ENCODE measurements around the gene NEK7.

NEK7 gene

DNA sequence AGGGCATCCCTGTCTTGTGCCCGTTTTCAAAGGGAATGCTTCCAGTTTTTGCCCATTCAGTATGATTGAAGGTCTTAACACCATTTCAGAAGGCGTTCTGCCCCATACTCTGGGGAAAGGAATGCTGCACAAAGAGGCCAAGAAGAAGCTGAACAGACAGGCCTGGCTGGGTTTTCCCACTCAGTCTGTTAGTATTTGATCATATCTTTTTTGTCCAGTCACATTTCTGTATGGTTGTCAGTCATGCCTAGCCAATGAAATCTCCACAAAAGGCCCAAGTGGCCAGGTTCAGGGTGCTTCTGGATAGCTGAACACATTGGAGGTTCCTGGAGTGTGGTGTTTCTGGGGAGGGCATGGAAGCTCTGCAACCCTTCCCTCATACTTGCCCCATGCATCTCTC is 72.1 kb downstream of the NEK7 start:
- Histone ChIP-seq H3F3A (ENCODE audit: insufficient read depth, low read length) (no peaks in the 10 kb centered on the region), H3K27me3 (ENCODE audit: insufficient read depth, low read length) (no peaks in the 10 kb centered on the region)

DNA sequence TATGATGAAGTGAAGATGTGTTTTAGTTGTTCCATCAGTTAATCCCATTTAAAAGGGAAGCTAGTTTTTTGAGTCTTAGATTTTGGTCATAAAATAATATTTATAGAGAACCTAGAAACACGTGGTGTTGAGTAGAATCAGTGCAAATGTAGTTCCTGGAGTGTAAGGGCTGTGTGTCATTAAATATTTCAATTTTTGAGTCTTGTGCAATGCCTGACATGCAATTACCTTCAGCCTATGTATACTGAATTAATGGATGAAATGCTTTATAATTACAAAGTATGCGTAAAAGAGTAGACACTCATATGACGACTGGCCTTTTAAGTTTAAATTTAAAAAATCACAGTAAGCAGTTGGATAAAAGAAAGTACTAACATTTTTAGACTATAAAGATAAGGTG is 75.0 kb downstream of the NEK7 start:
- no peaks in the 10 kb centered on the region for H3K9me2 ChIP-seq (ENCODE audit: low read depth, low read length)
- no peak overlapping the region for H2AFZ ChIP-seq (ENCODE audit: low read length)
- H3K9ac ChIP-seq (ENCODE audit: low read length): no peak overlapping the region
- H3K9me3 ChIP-seq (ENCODE audit: low read length): 0 out of 2 replicates have a peak, but pooled peaks cover 5% of the 10 kb centered on the region
- no peak overlapping the region for H3K4me2 ChIP-seq (ENCODE audit: low read length)
- H3K27ac ChIP-seq (ENCODE audit: low read depth, low read length, poor library complexity, severe bottlenecking): no peak overlapping the region
- no peaks in the 10 kb centered on the region for H4K20me1 ChIP-seq (ENCODE audit: insufficient read depth, low read length)
- no peaks in the 10 kb centered on the region for H3F3A ChIP-seq (ENCODE audit: insufficient read depth, low read length)
- H3K36me3 ChIP-seq (ENCODE audit: insufficient read depth, low read length): no peaks in the 10 kb centered on the region
- TF ChIP-seq EZH2 (IDR thresholded peaks at IDR 0.05; ENCODE audit: borderline replicate concordance, low read length): no peak
- TF ChIP-seq, protein P1, sequence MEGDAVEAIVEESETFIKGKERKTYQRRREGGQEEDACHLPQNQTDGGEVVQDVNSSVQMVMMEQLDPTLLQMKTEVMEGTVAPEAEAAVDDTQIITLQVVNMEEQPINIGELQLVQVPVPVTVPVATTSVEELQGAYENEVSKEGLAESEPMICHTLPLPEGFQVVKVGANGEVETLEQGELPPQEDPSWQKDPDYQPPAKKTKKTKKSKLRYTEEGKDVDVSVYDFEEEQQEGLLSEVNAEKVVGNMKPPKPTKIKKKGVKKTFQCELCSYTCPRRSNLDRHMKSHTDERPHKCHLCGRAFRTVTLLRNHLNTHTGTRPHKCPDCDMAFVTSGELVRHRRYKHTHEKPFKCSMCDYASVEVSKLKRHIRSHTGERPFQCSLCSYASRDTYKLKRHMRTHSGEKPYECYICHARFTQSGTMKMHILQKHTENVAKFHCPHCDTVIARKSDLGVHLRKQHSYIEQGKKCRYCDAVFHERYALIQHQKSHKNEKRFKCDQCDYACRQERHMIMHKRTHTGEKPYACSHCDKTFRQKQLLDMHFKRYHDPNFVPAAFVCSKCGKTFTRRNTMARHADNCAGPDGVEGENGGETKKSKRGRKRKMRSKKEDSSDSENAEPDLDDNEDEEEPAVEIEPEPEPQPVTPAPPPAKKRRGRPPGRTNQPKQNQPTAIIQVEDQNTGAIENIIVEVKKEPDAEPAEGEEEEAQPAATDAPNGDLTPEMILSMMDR (IDR thresholded peaks at IDR 0.05; ENCODE audit: low read length): no peak
- H3K79me2 ChIP-seq (ENCODE audit: insufficient read depth, low read length): no peaks in the 10 kb centered on the region
- H3K4me3 ChIP-seq (ENCODE audit: low read depth, low read length, poor library complexity, severe bottlenecking): no peak overlapping the region
- peaks cover 4% of the 10 kb centered on the region for H3K4me1 ChIP-seq (ENCODE audit: insufficient read depth, low read length, severe bottlenecking)
- H3K27me3 ChIP-seq (ENCODE audit: insufficient read depth, low read length): no peaks in the 10 kb centered on the region

More for the DNA sequence above, 72.1 kb downstream of the NEK7 start:
- no peak for TF ChIP-seq EZH2 (IDR thresholded peaks at IDR 0.05; ENCODE audit: borderline replicate concordance, low read length)
- TF ChIP-seq, protein P1 (IDR thresholded peaks at IDR 0.05; ENCODE audit: low read length): no peak
- Histone ChIP-seq H3K4me1 (ENCODE audit: insufficient read depth, low read length, severe bottlenecking) (no peaks in the 10 kb centered on the region), H3K9me2 (ENCODE audit: low read depth, low read length) (no peaks in the 10 kb centered on the region), H2AFZ (ENCODE audit: low read length) (no peak overlapping the region), H3K4me2 (ENCODE audit: low read length) (no peak overlapping the region), H3K79me2 (ENCODE audit: insufficient read depth, low read length) (no peaks in the 10 kb centered on the region), H4K20me1 (ENCODE audit: insufficient read depth, low read length) (no peaks in the 10 kb centered on the region), H3K36me3 (ENCODE audit: insufficient read depth, low read length) (no peaks in the 10 kb centered on the region), H3K9ac (ENCODE audit: low read length) (no peak overlapping the region), H3K27ac (ENCODE audit: low read depth, low read length, poor library complexity, severe bottlenecking) (no peak overlapping the region), H3K4me3 (ENCODE audit: low read depth, low read length, poor library complexity, severe bottlenecking) (no peak overlapping the region), H3K9me3 (ENCODE audit: low read length) (no peaks in the 10 kb centered on the region)

DNA sequence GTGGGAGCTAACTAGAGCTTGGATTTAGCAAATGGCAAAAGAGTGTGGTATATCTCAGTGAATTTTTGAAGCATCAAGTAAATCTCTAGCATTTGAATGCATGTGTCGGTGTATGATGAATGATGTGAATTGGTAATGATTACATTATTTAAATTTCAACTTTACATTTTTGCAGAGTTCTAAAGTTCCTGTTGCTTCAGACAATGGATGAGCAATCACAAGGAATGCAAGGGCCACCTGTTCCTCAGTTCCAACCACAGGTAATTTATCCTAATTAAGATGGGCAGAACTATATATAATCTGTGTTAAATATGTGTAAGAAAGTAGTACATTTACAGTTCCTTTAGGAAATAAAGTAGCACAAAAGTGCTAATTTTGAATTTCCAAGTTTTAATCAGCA is 75.6 kb downstream of the NEK7 start:
- Histone ChIP-seq H3K4me3 (ENCODE audit: low read depth, low read length, poor library complexity, severe bottlenecking) (no peak overlapping the region), H3K4me1 (ENCODE audit: insufficient read depth, low read length, severe bottlenecking) (peaks cover 4% of the 10 kb centered on the region), H4K20me1 (ENCODE audit: insufficient read depth, low read length) (no peaks in the 10 kb centered on the region), H3K9me2 (ENCODE audit: low read depth, low read length) (no peaks in the 10 kb centered on the region), H3K27ac (ENCODE audit: low read depth, low read length, poor library complexity, severe bottlenecking) (no peak overlapping the region), H2AFZ (ENCODE audit: low read length) (no peak overlapping the region), H3K79me2 (ENCODE audit: insufficient read depth, low read length) (no peaks in the 10 kb centered on the region), H3K36me3 (ENCODE audit: insufficient read depth, low read length) (no peaks in the 10 kb centered on the region), H3K9ac (ENCODE audit: low read length) (no peak overlapping the region), H3K9me3 (ENCODE audit: low read length) (0 out of 2 replicates have a peak, but pooled peaks cover 5% of the 10 kb centered on the region), H3K4me2 (ENCODE audit: low read length) (no peak overlapping the region), H3K27me3 (ENCODE audit: insufficient read depth, low read length) (no peaks in the 10 kb centered on the region), H3F3A (ENCODE audit: insufficient read depth, low read length) (no peaks in the 10 kb centered on the region)
- no peak for TF ChIP-seq EZH2 (IDR thresholded peaks at IDR 0.05; ENCODE audit: borderline replicate concordance, low read length)
- TF ChIP-seq, protein P1 (IDR thresholded peaks at IDR 0.05; ENCODE audit: low read length): no peak

Data from OCI-LY1 (cell line).